Fibroblast of gingiva (primary cell): ENCODE results near the gene PAX5.
"Not testable (repeated sequence)": the region's sequence is repeated elsewhere in the genome, so short reads cannot be mapped to it uniquely, and the experiment has no call there.

Source experiments
- DNase-seq: peaks from one replicate; pipeline ENCODE4 v3.0.0-alpha.2; 2011; ENCODE audit warnings: low read depth

Gene PAX5

GRCh38 chr9:37033682-37034304 is at the start of gene PAX5:
Gene PAX5 (minus strand): TSS chr9:37034268. CDS start chr9:37034031, 237 bp downstream.
- no peak for DNase-seq

DNA sequence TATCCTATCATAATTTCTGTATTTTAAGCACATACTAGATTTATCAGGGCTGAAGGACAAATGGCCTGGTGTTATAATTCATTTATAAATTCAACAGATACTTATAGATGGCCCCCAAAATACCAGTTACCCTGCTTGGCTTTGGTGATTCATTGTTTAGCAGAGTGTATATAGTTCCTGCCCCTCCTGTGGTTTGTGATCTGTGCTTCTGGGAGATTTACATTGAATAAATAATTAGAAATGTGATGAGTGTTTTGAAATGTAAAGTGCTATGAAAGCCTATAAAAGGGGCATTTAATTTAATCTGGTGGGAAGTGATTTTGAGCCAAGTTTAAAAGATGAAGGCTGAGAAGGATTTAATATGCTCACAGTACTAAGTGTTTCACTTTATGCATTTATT is 49.6 kb upstream of the PAX5 start:
- no peak for DNase-seq

GRCh38 chr9:37082214-37082765 is 48.2 kb upstream of the PAX5 start:
- no peak for DNase-seq

DNA sequence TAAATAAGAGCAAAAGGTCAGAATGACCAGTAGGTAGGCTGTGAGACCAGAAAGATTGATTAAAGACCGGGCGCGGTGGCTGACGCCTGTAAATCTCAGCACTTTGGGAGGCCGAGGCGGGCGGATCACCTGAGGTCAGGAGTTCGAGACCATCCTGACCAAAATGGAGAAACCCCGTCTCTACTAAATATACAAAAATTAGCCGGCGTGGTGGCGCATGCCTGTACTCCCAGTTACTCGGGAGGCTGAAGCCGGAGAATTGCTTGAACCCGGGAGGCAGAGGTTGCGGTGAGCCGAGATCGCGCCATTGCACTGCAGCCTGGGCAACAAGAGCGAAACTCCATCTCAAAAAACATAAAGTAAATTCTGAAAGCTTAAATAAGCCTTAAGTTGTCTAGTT is 47.4 kb upstream of the PAX5 start:
- DNase-seq = not testable (repeated sequence)

- peak; percentile 6 for DNase-seq
Measured at GRCh38 chr9:37080165-37080628, 46.1 kb upstream of the PAX5 start.

DNA sequence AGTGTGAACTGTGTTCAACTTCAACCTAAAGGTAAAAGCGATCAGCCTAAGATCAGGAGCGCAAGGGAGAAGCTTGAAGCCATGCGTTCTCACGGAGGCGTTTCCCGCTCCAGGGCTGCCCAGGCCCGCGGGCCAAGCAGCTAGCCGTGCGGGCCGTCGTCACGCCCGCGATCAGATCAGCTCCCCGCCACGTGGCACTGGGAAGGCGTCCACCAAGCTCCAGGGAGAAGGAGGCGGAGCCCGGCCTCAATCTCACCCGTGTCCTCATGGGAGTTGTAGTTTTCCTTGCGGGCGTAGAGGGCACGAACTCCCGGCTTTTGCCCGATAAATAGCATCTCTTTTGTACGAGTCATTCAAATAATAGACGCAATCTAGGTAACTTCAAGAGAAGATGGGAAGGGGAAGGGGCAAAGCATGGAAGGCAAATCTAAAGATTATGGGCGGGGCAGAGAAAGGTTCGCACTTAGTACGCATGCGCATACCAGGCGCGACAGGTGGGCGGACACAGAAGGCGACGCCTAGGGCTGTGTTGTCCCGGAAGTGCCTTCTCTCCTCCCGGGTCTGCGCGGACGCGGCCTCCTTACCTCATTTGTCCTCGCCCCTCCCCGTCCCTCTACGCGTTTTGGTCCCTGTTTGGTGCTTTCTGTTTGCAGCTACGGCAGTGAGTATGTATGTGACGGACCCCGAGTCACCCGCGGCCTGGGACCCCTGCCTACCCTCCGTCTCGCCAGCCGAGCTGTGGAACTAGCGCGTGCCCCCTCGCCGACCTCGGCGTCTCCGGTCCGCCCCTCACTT is 45.5 kb upstream of the PAX5 start:
- DNase-seq = peak; percentile 90

- not testable (repeated sequence) for DNase-seq
Measured at GRCh38 chr9:37074790-37075189, 40.7 kb upstream of the PAX5 start.

DNA sequence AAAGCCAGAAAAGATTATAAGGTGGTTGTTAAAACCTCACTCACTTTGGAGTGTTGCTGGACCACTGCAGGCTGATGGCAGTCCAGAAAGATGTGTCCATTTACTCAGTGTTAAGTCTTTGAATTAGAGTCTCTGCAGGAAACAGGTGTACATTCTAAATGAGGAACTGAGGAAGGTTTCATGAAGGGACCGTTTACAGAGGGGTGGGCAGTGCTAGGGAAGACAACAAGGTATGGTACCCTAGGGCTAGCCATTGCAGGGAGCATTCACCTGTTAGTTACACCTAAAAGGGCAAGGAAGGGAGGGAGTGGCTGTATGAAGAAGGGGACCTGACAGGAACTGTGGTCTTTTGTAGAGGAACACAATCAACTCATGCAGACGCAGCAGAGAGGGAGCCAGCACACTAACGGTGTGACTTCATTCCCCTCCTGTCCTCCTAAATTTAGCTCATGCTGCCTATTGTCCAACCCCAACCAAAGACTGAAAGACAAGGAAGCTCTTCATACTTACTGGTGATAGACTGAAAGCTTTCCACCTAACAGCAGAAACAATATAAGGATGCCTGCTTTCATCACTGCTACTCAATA is 32.2 kb upstream of the PAX5 start:
- no peak for DNase-seq

DNA sequence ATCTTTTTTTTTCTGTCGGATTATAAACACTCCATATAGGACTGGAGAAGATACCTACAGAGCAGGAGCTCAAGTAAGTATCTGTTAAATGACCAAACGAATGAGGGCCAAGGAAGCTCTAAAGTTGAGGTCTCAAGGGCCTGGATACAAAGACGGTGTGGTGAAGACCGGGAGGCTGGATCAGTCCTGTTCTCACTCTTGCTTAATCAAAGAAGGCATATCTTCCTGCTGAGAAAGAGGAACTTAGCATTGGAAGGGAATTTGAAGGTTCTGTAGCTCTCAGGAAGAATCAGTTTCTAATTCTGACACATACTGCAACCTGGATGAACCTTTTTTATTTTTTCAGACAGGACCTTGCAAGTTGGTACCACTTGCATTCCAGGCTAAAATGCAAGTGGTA is 28.3 kb upstream of the PAX5 start:
- no peak for DNase-seq

GRCh38 chr9:37061768-37062167 is 27.7 kb upstream of the PAX5 start:
- no peak for DNase-seq

DNA sequence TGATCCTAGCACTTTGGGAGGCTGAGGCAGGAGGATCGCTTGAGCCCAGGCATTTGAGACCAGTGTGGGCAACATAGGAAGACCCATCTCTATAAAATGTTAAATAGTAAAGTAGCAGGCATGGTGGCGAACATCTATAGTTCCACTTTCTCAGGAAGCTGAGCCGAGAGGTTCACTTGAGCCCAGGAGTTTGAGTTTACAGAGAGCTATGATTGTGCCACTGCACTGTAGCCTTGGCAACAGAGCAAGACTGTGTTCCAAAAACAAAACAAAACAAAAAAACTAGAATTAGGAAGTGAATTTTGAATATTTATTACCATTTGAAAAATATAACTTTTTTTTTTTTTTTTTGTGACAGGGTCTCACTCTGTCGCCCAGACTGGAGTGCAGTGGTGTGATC is 26.8 kb upstream of the PAX5 start:
- no peak for DNase-seq

DNA sequence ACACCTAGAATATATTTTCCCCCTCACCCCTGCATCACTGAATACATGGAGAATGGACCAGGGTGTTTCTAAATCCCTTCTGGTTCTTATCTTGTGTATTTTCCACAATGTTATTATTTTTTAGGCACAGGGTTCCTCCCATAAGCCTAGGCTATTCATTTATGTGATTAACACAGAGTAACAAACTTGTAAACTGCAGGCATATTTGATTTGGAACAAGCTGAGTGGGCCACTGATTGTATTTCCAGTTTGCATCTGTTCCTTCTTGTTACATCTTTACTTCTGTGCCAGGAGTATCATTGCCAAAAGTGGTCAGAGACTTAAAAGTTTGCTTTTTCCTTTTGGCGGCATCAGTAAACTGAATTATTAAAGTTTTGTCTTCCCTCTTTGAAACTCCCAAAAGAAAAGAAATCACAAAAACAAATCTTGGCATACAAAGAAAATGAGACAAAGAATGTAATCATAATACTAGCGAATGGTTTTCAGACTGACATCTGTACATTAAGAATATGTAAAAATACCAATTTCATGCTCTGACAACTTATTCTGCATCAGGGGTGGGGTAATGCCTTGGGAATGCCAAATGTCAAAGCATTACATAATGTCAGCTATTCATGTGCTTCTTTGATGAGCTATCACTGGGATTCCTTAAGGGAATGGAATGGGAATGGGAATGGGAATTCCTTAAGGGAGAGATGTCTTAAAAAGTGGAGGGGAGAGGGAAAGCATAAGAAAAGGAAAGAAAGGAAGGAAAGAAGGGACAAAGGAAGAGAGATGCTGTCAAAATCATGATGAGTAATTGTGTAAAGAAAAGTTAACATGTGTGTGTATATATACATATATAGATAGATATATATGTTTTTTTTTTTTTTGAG is 22.2 kb upstream of the PAX5 start:
- DNase-seq = no peak

DNA sequence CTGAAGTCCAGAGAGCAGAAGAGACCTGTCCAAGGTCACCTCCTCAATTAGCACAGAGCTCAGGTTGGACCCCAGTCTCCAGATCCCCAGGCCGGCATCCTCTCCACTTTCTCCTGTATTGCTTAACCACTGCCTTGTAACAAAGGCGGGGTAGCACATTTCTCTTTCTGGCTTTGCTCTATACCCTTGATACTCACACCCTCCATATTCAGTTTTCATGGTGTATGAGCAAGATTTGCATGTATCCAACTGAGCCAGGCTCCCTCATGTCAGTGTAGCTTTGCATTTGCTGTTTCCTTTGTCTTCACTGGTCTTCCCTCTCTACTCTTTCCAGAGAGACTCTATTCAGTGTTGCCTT is 20.3 kb upstream of the PAX5 start:
- DNase-seq = not testable (repeated sequence)

GRCh38 chr9:37053684-37054362 is 19.8 kb upstream of the PAX5 start:
- DNase-seq = no peak

DNA sequence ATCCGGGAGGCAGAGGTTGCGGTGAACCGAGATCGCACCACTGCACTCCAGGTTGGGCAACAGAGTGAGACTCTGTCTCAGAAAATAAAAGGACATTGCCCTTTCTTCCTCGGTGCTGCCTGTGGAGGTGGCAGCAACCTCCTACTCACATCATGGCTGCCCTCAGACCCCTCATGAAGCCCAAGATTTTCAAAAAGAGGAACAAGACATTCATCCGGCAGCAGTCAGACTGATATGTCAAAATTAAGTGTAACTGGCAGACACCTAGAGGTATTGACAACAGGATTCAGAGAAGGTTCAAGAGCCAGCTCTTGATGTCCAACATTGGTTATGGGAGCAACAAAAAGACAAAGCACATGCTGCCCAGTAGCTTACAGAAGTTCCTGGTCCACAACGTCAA is 12.6 kb upstream of the PAX5 start:
- DNase-seq = no peak

DNA sequence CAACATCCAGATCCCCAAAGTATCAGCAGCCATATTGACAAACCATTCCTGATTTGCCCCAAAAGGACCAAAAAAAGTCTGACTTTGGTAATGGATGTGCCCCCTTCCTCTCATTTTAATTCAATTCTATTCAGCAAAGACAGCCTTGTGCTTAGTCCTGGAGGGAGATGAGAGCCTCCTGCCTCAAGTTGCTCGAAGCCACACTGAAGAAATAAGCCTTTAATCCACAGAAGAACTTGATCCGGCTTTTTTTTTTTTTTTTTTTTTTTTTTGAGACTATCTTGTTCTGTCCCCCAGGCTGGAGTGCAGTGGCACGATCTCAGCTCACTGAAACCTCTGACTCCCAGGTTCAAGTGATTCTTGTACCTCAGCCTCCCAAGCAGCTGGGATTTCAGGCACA is 8.4 kb upstream of the PAX5 start:
- no peak for DNase-seq

DNA sequence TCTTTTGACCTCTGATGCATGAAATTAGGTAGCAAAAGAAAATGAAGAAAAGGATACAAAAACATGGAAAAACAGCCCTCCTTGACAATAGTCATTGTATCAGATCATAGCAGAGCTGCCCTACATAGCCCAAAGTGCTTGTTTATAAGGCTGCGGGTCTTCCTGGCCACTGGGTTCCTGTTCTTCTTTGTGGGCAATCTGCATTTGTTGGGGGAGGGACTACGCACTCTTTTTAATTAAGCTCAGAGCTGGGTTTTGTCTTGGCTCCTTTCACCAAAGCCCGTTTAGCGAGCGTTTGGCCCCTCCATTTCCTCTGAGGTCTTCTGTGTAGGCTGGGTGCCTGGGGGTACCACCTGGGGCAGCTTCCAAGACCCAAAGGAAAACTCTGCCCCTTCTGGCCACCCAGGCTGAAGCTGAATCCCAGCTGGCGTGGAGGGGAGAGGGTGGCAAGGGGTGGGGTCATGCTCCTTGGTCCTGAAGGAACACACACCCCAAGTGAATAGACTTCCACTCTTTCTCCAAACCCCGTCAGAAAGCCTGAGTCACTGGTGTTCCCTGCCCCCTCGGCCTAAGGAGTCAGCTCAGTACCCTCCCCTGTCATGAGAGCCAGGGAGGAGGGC is 6.5 kb upstream of the PAX5 start:
- DNase-seq = no peak

GRCh38 chr9:37038943-37039464 is 4.9 kb upstream of the PAX5 start:
- DNase-seq = no peak

DNA sequence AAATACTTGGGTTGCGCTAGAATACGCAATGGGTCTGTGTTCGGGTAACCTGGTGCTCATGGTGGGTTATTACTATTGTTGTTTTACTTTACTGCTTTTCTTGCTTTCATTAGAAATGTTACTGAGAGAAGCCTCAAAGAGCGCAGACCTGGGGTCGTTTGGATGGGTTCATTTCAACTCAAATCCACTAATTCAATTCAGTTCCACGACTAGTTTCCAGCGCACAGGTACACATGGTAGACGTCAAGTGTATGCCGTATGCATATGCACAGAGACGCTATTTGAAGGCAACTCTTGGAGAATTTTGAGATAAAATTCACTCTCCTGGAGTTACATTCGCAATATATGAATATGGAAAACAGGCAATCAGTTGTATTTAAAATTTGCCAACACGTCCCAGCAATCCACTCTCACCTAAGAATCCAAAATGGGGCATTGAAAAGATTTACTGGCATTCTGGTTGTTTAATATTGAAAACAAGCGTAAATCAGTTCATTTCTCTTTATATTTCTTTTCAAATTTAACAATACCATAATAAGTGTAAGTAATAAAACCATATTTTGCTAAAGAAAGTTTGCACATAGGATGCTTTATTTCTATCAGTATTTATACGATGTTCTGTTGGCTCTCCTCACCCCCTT is 4.4 kb upstream of the PAX5 start:
- DNase-seq = no peak
